Islet of Langerhans (tissue), 1 donor: ENCODE results near the gene PTEN.
"Not testable (repeated sequence)": the region's sequence is repeated elsewhere in the genome, so short reads cannot be mapped to it uniquely, and the experiment has no call there.

ENCODE experiments used
- FAIRE-seq: peaks from one replicate; lab custom pipeline; 2011; peaks lifted over from hg19 to GRCh38; lab: Jason Lieb, UNC

PTEN gene

DNA sequence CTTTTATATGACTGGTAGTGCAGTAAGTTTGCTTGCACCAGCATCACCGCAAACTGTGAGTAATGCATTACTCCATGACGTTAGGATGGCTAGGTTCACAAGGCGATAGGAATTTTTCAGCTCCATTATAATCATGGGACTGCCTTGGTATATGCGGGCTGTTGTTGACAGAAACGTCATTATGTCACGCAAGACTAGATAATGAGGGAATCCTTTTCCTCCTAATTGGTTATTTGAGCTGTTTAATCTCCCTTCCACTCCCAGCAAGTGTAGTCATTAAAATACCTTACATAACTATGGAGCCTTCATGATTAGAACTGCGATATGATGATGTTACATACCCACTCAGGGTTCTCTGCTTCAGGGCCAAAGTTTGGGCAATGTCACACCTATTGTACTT is 17.4 kb upstream of the PTEN start:
- FAIRE-seq: no peak

DNA sequence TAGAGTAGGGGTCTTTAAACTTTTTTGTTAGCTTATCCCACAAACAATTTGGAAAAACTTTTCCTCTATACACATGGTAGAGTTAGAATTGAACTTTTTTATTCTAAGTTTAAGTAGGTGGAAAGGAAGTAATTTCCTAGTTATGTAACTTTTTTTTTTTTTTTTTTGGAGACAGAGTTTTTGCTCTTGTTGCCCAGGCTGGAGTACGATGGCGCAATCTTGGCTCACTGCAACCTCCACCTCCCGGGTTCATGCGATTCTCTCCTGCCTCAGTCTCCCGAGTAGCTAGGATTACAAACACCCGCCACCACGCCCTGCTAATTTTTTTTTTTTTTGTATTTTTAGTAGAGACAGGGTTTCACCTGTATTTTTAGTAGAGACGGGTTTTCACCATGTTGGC is 16.7 kb upstream of the PTEN start:
- not testable (repeated sequence) for FAIRE-seq

DNA sequence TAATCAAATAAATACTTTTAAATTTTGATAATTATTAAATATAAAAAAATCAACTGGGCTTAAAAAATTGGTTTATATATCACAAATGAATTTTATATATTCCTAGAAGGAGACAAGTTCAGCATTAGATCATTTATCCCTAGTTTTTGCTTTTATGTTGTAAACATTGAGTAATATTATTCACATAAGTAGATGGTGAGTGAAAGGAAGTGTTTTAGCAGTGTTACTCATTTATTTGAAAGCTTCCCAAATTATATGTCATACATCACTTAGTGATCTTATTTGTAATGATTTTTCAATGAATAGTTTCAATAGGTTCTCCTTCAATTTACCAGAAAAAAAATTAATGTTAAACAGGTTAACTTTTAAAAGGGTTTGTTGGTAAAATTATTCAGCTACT is 15.9 kb upstream of the PTEN start:
- no peak for FAIRE-seq

DNA sequence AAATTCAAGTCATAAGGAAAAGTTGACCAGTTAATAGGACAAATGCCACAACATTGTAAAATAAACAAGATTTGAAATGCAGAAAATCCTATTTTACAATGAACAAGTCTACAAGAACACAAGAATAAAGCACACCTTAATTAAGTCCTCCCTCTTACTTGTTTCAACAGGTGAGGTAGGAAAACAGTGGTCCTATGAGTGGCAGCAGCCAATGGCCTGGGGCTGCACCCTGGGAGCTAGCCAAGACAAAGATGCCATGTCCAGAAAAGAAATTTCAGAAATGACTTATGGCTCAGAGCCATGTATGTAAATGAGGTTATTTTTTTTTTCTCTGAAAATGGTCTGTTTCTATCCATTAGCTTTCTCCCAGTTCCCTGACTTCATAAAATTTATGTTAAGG is 14.4 kb upstream of the PTEN start:
- no peak for FAIRE-seq

DNA sequence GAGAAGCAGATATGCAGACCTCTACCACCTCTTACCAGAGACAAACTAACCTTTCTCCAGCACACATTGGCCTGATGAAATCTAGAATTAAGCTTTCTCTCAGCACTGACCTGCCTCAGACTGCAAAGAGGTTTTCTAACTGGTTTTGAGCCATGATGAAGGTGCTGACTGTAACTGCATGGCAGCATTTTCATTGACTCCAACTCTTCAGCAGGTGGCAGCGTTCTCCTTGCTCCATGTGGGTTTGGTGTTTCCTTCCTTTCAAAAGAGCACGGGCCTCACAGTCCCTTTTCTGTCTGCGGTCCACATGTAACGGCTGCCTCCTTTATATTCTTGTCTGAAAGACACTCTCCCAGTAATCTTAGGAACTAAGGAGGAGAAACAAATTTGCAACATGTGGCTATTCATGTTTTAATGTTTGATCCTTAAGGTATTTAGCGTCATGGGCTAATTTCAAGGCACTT is 12.7 kb upstream of the PTEN start:
- peak; percentile 99 for FAIRE-seq

DNA sequence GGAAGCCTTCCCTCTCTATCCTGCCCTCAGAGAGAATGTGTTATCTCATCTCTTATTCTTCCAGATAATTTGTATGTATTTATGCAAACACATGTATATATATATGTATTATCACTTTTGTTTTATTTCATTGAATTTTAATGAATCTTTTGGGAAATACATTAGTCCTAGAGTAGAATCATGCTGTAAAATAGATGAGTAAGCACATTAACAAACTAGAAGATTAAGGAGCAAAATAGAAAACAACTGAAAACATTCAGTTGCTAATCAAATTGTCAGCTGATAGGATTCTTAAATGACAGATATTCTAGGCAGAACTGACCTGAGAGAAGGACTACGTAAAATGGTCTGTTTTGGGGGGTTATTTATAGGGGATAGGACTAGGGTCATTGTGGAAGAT is 11.3 kb upstream of the PTEN start:
- no peak for FAIRE-seq

DNA sequence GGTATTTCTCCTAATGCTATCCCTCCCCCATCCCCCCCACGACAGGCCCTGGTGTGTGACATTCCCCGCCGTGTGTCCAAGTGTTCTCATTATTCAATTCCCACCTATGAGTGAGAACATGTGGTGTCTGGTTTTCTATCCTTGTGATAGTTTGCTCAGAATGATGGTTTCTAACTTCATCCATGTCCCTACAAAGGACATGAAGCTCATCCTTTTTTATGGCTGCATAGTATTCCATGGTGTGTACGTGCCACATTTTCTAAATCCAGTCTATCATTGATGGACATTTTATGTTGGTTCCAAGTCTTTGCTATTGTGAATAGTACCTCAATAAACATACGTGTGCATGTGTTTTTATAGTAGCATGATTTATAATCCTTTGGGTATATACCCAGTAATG is 8.2 kb upstream of the PTEN start:
- FAIRE-seq: not testable (repeated sequence)

DNA sequence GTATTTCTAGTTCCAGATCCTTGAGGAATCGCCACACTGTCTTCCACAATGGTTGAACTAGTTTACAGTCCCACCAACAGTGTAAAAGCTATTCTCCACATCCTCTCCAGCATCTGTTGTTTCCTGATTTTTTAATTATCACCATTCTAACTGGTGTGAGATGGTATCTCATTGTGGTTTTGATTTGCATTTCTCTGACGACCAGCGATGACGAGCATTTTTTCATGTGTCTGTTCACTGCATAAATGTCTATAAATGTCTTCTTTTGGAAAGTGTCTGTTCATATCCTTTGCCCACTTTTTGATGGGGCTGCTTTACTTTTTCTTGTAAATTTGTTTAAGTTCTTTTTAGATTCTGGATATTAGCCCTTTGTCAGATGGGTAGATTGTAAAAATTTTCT is 7.8 kb upstream of the PTEN start:
- not testable (repeated sequence) for FAIRE-seq

DNA sequence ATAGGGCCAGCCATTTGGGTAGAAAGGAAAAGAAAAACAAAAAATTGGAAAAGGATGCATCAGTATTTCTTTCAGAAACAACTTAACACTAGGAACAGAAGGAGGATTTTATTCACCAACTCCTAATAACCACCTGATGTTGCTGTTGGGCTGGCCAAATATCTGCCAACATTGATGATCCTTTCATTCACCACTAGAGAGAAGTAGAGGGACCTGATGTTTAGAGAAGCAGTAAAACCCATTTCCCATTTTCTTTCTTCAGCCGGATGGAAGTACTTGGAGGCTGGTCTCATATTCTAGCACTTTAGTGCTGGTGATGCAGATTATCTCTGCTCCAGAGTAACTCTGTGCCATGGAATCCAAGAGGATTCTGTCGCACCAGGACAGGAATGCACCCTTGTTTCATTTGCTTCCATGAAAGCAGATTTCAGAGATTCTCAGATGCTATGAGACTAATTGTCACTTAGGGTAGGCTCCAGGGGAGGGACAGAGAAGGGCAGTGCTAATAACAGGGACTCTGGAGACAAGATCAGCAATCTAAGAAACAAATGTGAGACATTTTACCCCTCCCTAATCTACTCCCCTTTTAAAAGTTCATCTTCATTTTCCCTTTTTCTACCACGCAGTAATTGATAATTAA is 3.1 kb upstream of the PTEN start:
- FAIRE-seq: no peak

DNA sequence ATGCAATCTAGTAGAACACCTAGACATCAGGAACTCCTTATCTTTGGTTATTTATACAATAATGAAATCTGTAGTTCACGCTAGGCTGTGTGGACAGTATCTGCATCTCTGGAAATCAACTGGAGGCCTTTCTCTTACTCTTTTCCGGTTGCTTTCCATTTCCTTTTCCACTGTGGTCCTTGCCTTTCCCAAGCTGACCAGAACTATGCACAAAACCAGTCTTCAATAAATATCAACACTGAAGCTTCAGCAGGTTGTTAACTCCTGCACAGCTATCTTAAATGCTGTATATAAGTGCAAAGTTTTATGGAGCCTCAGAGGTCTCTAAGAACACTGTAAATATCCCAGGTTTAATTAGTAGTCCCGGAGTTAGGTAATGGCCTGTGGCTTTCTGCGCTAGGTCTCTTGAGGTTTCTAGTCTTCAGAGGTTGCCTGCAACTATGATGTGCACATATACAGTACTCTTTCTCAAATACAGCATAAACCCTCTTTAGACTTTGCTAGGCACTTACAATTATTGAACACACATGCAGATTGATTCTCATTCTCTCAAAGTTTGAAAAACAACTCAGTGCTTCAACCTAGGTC is 2.5 kb upstream of the PTEN start:
- no peak for FAIRE-seq

DNA sequence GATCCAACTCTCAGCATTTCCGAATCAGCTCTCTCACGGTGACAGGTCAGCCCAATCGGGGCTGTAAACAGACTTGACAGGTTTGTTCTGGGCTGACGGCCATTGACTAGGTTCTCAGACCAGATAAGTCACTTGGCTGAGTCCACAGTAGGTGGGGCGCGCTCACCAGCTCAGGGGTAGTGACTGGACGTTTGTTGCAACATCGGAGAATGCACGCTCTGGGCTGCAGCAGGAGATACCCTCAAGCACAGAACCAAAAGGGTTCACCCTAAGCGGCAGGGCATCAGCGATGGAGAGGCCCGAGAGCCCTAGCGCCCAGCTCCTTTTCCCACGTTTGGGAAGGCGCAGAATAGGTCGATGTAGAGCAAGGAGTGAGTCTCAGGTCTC is 1.9 kb upstream of the PTEN start:
- FAIRE-seq: no peak

DNA sequence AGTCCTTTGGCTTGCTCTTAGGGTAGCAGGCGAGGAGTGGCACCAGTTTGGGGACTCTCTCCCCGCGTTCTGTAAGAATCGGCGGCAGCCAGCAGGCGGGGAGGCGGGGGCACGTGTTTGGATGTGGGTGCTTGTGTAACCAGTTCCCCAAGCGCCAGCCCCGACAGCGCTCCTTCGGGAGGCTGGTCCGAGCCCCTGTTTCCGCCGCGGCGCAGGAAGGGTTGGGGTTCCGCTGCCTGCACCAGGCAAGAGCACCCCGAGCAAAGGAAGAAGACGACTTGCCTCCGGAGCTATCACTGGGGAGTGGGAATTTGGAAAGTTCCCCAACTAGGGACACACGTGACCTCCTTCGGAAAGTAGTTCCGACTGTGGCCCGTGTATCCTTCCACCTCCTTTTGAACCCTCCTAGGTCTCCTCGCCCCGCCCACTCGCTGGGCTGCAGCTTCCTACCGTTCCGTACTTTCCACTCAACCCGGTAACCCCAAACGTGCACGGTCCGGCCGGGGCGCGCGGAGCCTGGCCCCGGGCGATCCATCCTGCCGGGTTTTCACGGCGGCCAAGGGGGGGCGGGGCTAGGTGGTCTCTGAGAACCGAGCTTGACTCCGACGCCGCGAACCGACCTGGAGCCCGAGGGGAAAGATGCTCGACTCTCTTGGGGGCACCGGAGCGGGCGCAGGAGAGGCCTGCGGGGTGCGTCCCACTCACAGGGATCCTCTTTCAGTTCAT is 1.3 kb upstream of the PTEN start:
- FAIRE-seq: no peak

DNA sequence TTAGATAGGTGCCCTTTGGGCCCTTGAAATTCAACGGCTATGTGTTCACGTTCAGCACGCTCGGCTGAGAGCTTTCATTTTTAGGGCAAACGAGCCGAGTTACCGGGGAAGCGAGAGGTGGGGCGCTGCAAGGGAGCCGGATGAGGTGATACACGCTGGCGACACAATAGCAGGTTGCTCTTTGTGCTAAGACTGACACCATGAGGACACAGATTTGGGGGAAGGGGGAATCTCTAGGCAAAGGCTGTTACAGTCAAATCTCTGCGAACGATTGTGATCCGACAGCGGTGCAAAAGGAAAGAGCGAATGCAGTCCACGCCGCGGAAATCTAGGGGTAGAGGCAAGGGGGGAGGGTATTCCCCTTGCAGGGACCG is 759 bp upstream of the PTEN start:
- no peak for FAIRE-seq

DNA sequence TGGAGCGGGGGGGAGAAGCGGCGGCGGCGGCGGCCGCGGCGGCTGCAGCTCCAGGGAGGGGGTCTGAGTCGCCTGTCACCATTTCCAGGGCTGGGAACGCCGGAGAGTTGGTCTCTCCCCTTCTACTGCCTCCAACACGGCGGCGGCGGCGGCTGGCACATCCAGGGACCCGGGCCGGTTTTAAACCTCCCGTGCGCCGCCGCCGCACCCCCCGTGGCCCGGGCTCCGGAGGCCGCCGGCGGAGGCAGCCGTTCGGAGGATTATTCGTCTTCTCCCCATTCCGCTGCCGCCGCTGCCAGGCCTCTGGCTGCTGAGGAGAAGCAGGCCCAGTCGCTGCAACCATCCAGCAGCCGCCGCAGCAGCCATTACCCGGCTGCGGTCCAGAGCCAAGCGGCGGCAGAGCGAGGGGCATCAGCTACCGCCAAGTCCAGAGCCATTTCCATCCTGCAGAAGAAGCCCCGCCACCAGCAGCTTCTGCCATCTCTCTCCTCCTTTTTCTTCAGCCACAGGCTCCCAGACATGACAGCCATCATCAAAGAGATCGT is 598 bp downstream of the PTEN start:
- FAIRE-seq: not testable (repeated sequence)

DNA sequence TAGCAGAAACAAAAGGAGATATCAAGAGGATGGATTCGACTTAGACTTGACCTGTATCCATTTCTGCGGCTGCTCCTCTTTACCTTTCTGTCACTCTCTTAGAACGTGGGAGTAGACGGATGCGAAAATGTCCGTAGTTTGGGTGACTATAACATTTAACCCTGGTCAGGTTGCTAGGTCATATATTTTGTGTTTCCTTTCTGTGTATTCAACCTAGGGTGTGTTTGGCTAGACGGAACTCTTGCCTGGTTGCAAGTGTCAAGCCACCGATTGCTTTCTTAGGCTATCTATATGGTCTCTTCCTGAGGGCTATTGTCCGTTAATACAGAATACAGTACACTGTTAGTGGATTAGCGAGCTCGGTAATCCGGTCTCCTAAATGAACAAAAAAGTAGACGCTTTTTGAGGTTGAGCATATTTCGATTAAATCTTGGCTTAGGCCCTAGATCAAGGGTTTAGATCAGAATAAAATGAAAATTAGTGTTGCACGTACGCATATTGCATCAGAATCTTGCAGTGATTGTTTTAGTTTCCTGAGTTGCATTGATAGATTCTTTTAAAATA is 1.2 kb downstream of the PTEN start:
- FAIRE-seq: no peak

DNA sequence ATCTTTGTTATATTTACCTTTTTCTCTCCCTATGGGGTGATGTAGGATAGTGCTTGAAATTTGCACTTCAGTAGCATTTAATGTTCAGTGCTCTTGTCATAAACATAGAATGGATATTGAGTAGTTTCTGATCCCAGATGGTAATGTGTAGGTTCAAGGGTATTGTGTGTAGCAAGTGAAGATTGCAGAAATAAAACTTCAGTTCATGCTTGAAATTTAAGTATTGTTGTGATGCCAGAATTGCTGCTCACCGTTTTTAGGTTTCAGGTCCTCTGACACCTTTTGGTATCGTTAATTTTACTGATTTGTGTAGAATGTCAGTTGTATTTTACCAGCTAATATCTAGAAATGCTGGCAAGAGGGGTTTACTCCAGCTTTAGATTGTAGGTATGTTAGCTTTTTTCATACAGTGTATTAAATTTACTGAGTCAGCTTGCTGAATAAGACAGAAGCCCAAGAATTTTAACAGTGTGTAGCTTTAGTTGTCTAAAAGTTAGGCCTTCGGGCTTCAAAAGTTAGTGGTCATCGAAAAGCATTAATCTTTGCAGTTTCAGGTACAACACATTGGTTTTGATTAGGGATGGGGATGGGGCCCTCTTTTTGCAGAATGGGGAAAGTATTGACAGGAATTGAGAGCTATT is 1.9 kb downstream of the PTEN start:
- no peak for FAIRE-seq

DNA sequence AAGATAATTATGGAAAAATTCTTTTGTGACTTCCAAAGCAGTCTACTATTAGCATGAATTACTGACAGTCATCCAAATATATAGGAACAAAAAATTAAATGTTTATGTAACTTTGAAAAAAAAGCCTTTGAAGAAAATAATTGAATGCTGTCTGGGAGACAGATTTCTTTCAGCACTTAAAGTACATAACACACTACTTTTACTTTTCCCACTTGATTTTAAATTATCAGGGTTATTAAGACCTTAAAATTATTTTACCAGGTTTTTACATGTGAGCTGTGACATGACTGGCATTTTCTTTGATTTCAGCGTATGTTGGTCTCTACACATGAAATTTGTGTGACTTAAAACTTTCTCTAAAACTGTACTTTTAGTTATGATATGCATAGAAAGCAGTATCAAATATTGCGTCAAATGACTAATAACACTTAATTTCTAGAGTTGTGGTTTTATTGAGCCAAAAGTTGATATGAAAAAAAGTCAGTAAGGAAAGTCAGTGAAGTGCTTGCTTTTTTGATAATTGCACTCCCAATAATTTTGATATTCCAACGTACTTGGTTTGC is 3.1 kb downstream of the PTEN start:
- FAIRE-seq: no peak

DNA sequence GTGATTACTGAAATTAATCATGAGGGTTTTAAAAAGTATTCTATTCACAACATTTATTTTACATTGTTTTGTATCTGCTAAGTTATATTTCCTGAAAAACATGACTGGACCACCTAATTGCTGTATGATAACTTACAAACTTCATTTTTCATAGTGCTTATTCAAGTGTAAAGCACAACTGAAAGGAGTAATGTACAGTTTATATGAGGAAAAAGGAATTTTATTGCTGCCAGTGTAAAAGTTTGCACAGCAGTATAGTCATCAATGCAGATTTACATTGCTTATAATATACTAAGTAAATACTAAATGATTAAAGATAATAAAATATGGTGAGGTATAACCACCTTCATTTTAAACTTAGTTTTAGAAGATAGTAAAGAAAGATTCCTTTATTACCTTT is 4.0 kb downstream of the PTEN start:
- FAIRE-seq: no peak

DNA sequence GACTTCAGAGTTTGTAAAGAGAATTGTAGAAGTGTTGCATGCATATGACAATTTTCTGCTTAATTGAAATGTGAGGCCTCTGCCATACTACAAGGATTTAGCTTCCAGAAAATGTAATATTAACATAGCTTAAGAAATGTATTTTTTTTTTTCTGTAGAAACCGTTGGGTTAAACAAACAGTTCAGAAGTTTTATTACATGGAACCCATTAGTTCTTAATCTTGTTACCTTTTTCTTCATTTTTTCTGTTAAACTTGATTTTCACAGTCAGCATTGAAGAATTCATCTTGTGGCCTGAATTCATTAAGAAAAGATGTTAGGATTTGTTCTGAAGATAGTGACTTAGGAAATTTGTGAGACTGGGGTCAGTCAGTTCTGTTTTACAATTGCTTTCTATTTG is 4.9 kb downstream of the PTEN start:
- FAIRE-seq: no peak

DNA sequence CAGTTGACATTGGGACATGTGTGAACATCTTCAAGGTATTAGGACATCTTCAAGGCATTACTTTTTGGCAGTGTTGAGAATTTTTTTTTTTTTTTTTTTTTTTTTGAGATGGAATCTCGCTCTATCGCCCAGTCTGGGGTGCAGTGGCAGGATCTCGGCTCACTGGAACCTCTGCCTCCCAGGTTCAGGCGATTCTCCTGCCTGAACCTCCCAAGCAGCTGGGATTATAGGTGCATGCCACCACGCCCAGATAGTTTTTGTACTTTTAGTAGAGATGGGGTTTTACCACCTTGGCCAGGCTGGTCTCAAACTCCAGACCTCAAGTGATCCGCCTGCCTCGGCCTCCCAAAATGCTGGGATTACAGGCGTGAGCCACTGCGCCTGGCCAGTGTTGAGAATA is 5.7 kb downstream of the PTEN start:
- not testable (repeated sequence) for FAIRE-seq

DNA sequence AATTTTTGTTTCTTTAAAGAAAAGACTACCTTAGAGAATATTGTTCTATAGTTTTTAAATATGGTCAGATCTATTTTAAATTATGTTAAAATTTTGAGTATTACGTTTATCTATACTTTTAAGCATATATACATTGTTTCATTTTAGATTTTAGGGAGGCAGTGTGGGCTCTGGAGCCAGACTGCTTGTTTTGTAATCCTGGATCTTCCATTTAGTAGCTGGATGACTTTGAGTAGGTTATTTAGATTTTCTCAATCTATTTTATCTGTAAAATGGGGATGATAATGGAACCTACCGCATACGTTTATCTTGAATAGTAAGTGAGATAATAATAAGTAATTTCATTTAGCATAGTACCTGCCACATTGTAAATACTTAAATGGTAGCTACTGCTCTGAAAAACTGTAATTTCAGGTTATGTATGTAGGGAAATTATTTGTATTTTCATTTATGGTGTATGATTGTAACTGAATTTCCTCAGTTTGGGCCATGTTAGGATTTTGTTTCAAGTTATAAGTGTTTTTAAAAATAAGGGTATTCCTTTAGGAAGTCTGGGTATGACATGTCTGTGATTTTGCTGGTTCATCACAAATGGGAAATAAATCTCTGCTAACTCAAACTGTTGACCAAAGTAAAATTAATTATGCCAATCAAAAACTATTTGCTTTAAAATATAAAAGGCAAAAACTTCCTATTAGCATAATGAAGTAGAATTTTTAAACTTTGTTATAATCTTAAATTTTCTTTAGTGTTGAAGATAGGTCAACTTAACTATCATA is 6.5 kb downstream of the PTEN start:
- FAIRE-seq: peak; percentile 76

DNA sequence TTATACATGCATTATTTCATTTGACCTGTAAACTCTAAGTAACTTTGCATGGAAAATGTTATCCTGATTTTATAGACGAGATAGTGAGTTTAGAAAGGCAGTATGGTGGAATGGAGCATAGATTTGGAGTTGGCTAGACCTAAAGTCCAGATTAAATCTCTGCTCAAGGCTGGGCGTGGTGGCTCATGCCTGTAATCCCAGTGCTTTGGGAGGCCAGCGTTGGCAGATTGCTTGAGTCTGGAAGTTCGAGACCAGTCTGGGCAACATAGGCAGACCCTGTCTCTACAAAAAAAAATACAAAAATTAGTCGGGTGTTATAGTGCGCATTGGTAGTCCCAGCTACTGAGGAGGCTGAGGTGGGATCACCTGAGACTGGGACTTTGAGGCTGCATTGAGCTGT is 9.4 kb downstream of the PTEN start:
- FAIRE-seq: no peak
